Measurements from ENCODE around the gene PACRG.

GRCh38 chr6:163214259-163214658 lies 486.5 kb downstream of the PACRG start:
- TF ChIP-seq POLR2A (IDR thresholded peaks at IDR 0.05; ENCODE audit: low read depth, low read length) (no peak), POLR2AphosphoS5 (IDR thresholded peaks at IDR 0.05; ENCODE audit: low read depth, low read length) (no peak), SPI1 (IDR thresholded peaks at IDR 0.05; ENCODE audit: low read depth, low read length) (no peak)

Data from GM12891 (cell line).